PC-3 (cell line): ENCODE measurements around the gene DPM1. TPM values are rescaled to one million over a fixed set of nuclear protein-coding genes. Genes with fewer than 3 reads are reported as not detected.
A peak's percentile ranks its signal among the peaks of the same experiment; 100 is the strongest.

Source experiments
- ATAC-seq: fragments of 200-7000 bp; cut with Tn5 transposase; 2 replicates; pipeline ENCODE4 v1.9.1; 2020; ENCODE audit warnings: mild to moderate bottlenecking, moderate library complexity
- BruUV-seq: library from RNA; stranded (reverse); fragments of 400-500 nt; replicated peaks from 2 replicates; lab custom pipeline; 2021; lab: Mats Ljungman, UMichigan
- CTCF ChIA-PET: fragments of 300-600 bp; sonication (Branson Sonifier 250); formaldehyde crosslinking; loops from one replicate; lab custom pipeline; 2022; ENCODE audit warnings: antibody characterized with exemption; lab: Charles Lee
- POLR2A ChIA-PET: fragments of 300-600 bp; sonication (Branson Sonifier 250); formaldehyde crosslinking; loops from one replicate; lab custom pipeline; 2022; ENCODE audit warnings: antibody characterized with exemption; ENCODE audit not compliant: unreplicated experiment; lab: Charles Lee
- DNase-seq: peaks from one replicate; pipeline ENCODE4 v3.0.0-alpha.2; 2015
- H2AFZ ChIP-seq: fragments of 300-600 bp; sonication (generic); 2 replicates; pipeline ENCODE4 v1.6.0; 2016; ENCODE audit warnings: antibody characterized with exemption, low read length
- H3F3A ChIP-seq: fragments of 300-600 bp; sonication (generic); one replicate; pipeline ENCODE4 v1.6.0; 2017; ENCODE audit warnings: antibody characterized with exemption, low read length, control low read depth, mild to moderate bottlenecking; ENCODE audit not compliant: unreplicated experiment
- H3K27ac ChIP-seq: fragments of 300-600 bp; sonication (generic); 2 replicates; pipeline ENCODE4 v1.5.1; 2016; ENCODE audit warnings: mild to moderate bottlenecking, low read length
- H3K27me3 ChIP-seq: fragments of 300-600 bp; sonication (generic); 2 replicates; pipeline ENCODE4 v1.6.1; 2016; ENCODE audit warnings: low read length, mixed read lengths
- H3K36me3 ChIP-seq: fragments of 300-600 bp; sonication (generic); 2 replicates; pipeline ENCODE4 v1.6.1; 2016; ENCODE audit warnings: low read depth, mixed run types, low read length, mixed read lengths
- H3K4me1 ChIP-seq: fragments of 300-600 bp; sonication (generic); 2 replicates; pipeline ENCODE4 v1.5.1; 2016; ENCODE audit warnings: low read length; ENCODE audit not compliant: insufficient read depth
- H3K4me2 ChIP-seq: fragments of 300-600 bp; sonication (generic); 2 replicates; pipeline ENCODE4 v1.6.0; 2016; ENCODE audit warnings: low read length
- H3K4me3 ChIP-seq: fragments of 300-600 bp; sonication (generic); 2 replicates; pipeline ENCODE4 v1.5.1; 2016; ENCODE audit warnings: mild to moderate bottlenecking, low read length, mixed read lengths
- H3K79me2 ChIP-seq: fragments of 300-600 bp; sonication (generic); 2 replicates; pipeline ENCODE4 v1.6.1; 2017; ENCODE audit warnings: low read length, mixed read lengths
- H3K9ac ChIP-seq: fragments of 300-600 bp; sonication (generic); 2 replicates; pipeline ENCODE4 v1.6.0; 2016; ENCODE audit warnings: mild to moderate bottlenecking, low read length
- H3K9me2 ChIP-seq: fragments of 300-600 bp; sonication (generic); replicated peaks from 2 replicates; pipeline ENCODE4 v1.6.1; 2016; ENCODE audit warnings: mixed run types, low read length, mixed read lengths
- H3K9me3 ChIP-seq: fragments of 300-600 bp; sonication (generic); 2 replicates; pipeline ENCODE4 v1.6.1; 2016; ENCODE audit warnings: low read length, mixed read lengths
- H4K20me1 ChIP-seq: fragments of 300-600 bp; sonication (generic); 2 replicates; pipeline ENCODE4 v1.6.1; 2016; ENCODE audit warnings: low read length, mixed read lengths
- EZH2 ChIP-seq: fragments of 300-600 bp; sonication (generic); IDR thresholded peaks from one replicate; pipeline ENCODE4 v1.6.1; 2017; ENCODE audit warnings: antibody characterized with exemption, mild to moderate bottlenecking, low read length; ENCODE audit not compliant: unreplicated experiment
- intact Hi-C: fragments of 100-400 bp; cut with micrococcal nuclease; formaldehyde crosslinking; loops from 2 replicates; pipeline ENCODE4 v1.9.0; 2023
- total RNA-seq: library from RNA; depleted of rRNA; stranded (reverse); fragments of >200 nt; gene quantifications from 2 replicates; pipeline ENCODE4 v1.2.3, GENCODE V29; 2014
- TF ChIP-seq, protein P1 (sequence below): fragments of 300-600 bp; sonication (generic); conservative IDR thresholded peaks from 2 replicates; pipeline ENCODE4 v1.5.1; 2017; ENCODE audit warnings: antibody characterized with exemption, low read depth, mild to moderate bottlenecking, low read length

DPM1 gene
- total RNA-seq, 1 experiment from 2014 or later, result 87.0 TPM

DNA sequence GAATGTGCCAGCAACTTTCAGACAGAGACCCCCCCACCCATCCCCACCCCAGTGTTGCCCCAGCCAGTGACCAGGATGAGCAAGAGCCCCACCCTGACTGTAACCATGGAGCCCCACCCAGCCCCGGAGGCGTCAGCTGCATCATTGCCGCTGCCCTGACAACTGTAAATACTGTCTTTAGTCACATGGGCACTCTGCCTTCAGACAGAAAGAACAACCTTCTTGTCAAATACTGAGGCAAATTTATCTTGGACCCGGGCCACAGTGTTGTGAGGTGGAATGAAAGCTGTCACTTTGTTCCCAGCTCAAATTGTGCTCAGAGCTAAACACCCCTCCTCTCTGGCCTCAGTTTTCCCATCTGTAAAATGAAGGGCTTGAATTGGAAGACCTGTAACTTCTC, 24.0 kb upstream of the DPM1 start:
- peak; percentile 80 for ATAC-seq
- TF ChIP-seq, protein P1, sequence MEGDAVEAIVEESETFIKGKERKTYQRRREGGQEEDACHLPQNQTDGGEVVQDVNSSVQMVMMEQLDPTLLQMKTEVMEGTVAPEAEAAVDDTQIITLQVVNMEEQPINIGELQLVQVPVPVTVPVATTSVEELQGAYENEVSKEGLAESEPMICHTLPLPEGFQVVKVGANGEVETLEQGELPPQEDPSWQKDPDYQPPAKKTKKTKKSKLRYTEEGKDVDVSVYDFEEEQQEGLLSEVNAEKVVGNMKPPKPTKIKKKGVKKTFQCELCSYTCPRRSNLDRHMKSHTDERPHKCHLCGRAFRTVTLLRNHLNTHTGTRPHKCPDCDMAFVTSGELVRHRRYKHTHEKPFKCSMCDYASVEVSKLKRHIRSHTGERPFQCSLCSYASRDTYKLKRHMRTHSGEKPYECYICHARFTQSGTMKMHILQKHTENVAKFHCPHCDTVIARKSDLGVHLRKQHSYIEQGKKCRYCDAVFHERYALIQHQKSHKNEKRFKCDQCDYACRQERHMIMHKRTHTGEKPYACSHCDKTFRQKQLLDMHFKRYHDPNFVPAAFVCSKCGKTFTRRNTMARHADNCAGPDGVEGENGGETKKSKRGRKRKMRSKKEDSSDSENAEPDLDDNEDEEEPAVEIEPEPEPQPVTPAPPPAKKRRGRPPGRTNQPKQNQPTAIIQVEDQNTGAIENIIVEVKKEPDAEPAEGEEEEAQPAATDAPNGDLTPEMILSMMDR, result no peak
- no peaks in the 10 kb centered on the region for H4K20me1 ChIP-seq
- H3K79me2 ChIP-seq, result no peaks in the 10 kb centered on the region
- peaks cover 40% of the 10 kb centered on the region for H3K4me1 ChIP-seq
- peak overlapping the region; percentile 81 for H3K9ac ChIP-seq
- peak overlapping the region; percentile 80 for H3K4me2 ChIP-seq
- intact Hi-C loops, result loop anchor here (1.0 to 10.0 kb wide), 6 partner anchors 345 to 1002 kb away; no protein-coding TSS in a partner anchor
- no peaks in the 10 kb centered on the region for H3K9me3 ChIP-seq
- ChIA-PET POLR2A (interaction anchor here (0.5 to 0.8 kb wide), 4 partner anchors 24 to 579 kb away, joined by 3 to 13 read pairs (median 3); partner anchors contain the start of genes DPM1 and MOCS3), CTCF (interaction anchor here (0.6 to 2.5 kb wide), 6 partner anchors 8 to 1052 kb away, joined by 3 to 7 read pairs (median 5); partner anchors contain the start of genes BCAS4, DPM1 and MOCS3)
- H3K27ac ChIP-seq, result peak overlapping the region; percentile 87
- BruUV-seq, result no TSS peak
- H3K36me3 ChIP-seq, result no peaks in the 10 kb centered on the region
- no peaks in the 10 kb centered on the region for H3K9me2 ChIP-seq
- no peak overlapping the region for H2AFZ ChIP-seq
- H3K27me3 ChIP-seq, result no peaks in the 10 kb centered on the region
- H3F3A ChIP-seq, result no peaks in the 10 kb centered on the region
- peak; percentile 100 for DNase-seq
- peak overlapping the region; percentile 2; the same call in 1 of the 2 replicates for H3K4me3 ChIP-seq

DNA sequence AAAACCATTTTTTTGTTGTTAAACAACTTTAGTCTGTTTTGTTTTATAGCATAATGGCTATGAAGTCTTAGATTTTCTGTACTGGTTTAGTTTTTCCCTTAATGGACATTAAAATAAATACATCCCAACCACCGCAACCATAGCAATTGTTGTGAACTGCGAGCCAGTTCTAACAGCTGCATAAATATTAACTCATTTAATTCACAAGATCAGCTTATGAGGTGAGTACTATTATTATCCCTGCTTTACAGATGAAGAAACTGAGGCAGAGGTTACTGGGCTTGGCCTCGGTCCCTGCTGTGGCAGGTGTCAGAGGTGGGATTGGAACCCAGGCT, 23.3 kb upstream of the DPM1 start:
- TF ChIP-seq, protein P1, result peak; percentile 29; the same call in 1 of the 2 replicates
- TF ChIP-seq EZH2, result no peak
- Histone ChIP-seq H3K9ac (peak overlapping the region; percentile 81), H3K27ac (peak overlapping the region; percentile 87), H4K20me1 (no peaks in the 10 kb centered on the region), H3K36me3 (no peaks in the 10 kb centered on the region), H3K4me2 (peak overlapping the region; percentile 80), H2AFZ (no peak overlapping the region), H3K27me3 (no peaks in the 10 kb centered on the region), H3K9me2 (no peaks in the 10 kb centered on the region), H3K4me3 (peak overlapping the region; percentile 20), H3K9me3 (no peaks in the 10 kb centered on the region), H3K79me2 (no peaks in the 10 kb centered on the region), H3F3A (no peaks in the 10 kb centered on the region), H3K4me1 (peaks cover 40% of the 10 kb centered on the region)
- ATAC-seq, result no peak
- ChIA-PET CTCF (interaction anchor here (0.6 to 2.5 kb wide), 4 partner anchors 24 to 580 kb away, joined by 3 to 7 read pairs (median 6); partner anchors contain the start of genes BCAS4, DPM1 and MOCS3), POLR2A (interaction anchor here (0.5 to 0.6 kb wide), 2 partner anchors 23 to 579 kb away, joined by 3 to 13 read pairs; partner anchors contain the start of gene MOCS3)
- no peak for DNase-seq
- BruUV-seq, result no TSS peak
- intact Hi-C loops, result loop anchor here (1.0 to 10.0 kb wide), 8 partner anchors 187 to 1003 kb away; partner anchors contain the start of gene BCAS4
